ENCODE results near the gene LCE1E. TPM values are rescaled to one million over a fixed set of nuclear protein-coding genes. Genes with fewer than 3 reads are reported as not detected.

Gene LCE1E, protein sequence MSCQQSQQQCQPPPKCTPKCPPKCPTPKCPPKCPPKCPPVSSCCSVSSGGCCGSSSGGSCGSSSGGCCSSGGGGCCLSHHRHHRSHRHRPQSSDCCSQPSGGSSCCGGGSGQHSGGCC
- total RNA-seq (2021; ENCODE audit: unreplicated experiment) (not detected), Bru-seq, nascent RNA (not detected), BruChase-seq, experiment 1, labeled RNA remaining after a 6-hour chase (percentile 17 among the genes with signal in this experiment), BruChase-seq, experiment 2, labeled RNA remaining after a 2-hour chase (percentile 21 among the genes with signal in this experiment)
- polyA plus RNA-seq (2012), result 0.09 TPM in 1 of 2 replicates, not detected in the other
- long read RNA-seq, result 0 reads

DNA sequence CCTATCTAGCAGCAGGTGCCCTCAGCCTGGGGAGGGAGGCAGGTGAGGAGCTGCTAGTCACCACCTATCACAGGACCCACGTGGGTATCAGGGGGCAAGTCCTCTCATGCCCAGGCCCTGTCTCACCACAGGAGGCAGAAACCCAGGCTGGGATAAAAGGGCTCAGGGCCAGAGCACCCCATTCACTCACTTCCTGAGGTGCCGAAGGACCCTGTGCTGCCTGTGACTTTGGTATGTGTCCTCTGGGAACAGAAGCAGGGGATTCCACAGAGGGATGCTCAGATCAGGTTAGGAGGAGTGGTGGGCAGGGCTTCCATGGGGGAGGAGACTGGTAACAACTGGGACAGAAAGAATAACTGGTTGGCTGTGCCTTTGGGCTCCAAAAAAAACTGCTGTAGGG lies at the start of gene LCE1E:
LCE1E (plus strand) TSS at position 181 of the 400 bp plus-strand sequence. CDS start 1,043 bp downstream, outside the sequence.
- no peak for TF ChIP-seq EGR1 (IDR thresholded peaks at IDR 0.05; ENCODE audit: low read depth)
- TF ChIP-seq, protein P1, sequence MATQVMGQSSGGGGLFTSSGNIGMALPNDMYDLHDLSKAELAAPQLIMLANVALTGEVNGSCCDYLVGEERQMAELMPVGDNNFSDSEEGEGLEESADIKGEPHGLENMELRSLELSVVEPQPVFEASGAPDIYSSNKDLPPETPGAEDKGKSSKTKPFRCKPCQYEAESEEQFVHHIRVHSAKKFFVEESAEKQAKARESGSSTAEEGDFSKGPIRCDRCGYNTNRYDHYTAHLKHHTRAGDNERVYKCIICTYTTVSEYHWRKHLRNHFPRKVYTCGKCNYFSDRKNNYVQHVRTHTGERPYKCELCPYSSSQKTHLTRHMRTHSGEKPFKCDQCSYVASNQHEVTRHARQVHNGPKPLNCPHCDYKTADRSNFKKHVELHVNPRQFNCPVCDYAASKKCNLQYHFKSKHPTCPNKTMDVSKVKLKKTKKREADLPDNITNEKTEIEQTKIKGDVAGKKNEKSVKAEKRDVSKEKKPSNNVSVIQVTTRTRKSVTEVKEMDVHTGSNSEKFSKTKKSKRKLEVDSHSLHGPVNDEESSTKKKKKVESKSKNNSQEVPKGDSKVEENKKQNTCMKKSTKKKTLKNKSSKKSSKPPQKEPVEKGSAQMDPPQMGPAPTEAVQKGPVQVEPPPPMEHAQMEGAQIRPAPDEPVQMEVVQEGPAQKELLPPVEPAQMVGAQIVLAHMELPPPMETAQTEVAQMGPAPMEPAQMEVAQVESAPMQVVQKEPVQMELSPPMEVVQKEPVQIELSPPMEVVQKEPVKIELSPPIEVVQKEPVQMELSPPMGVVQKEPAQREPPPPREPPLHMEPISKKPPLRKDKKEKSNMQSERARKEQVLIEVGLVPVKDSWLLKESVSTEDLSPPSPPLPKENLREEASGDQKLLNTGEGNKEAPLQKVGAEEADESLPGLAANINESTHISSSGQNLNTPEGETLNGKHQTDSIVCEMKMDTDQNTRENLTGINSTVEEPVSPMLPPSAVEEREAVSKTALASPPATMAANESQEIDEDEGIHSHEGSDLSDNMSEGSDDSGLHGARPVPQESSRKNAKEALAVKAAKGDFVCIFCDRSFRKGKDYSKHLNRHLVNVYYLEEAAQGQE (IDR thresholded peaks at IDR 0.05; ENCODE audit: low read depth), result no peak
- TF ChIP-seq, protein P2, sequence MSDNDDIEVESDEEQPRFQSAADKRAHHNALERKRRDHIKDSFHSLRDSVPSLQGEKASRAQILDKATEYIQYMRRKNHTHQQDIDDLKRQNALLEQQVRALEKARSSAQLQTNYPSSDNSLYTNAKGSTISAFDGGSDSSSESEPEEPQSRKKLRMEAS (IDR thresholded peaks at IDR 0.05), result no peak
- TF ChIP-seq, protein P3, sequence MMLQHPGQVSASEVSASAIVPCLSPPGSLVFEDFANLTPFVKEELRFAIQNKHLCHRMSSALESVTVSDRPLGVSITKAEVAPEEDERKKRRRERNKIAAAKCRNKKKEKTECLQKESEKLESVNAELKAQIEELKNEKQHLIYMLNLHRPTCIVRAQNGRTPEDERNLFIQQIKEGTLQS (IDR thresholded peaks at IDR 0.05), result no peak
- TF ChIP-seq CEBPB (IDR thresholded peaks at IDR 0.05; ENCODE audit: low read depth), result no peak
- no peak for TF ChIP-seq JUND (IDR thresholded peaks at IDR 0.05)
- TF ChIP-seq FOSL1 (IDR thresholded peaks at IDR 0.05; ENCODE audit: low read depth), result no peak
- TF ChIP-seq POLR2AphosphoS5 (IDR thresholded peaks at IDR 0.05; ENCODE audit: low read depth, low read length), result no peak
- no peak for TF ChIP-seq SP1 (IDR thresholded peaks at IDR 0.05; ENCODE audit: low read depth)
- TF ChIP-seq, protein P4, sequence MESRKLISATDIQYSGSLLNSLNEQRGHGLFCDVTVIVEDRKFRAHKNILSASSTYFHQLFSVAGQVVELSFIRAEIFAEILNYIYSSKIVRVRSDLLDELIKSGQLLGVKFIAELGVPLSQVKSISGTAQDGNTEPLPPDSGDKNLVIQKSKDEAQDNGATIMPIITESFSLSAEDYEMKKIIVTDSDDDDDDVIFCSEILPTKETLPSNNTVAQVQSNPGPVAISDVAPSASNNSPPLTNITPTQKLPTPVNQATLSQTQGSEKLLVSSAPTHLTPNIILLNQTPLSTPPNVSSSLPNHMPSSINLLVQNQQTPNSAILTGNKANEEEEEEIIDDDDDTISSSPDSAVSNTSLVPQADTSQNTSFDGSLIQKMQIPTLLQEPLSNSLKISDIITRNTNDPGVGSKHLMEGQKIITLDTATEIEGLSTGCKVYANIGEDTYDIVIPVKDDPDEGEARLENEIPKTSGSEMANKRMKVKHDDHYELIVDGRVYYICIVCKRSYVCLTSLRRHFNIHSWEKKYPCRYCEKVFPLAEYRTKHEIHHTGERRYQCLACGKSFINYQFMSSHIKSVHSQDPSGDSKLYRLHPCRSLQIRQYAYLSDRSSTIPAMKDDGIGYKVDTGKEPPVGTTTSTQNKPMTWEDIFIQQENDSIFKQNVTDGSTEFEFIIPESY (IDR thresholded peaks at IDR 0.05; ENCODE audit: extremely low read depth, insufficient replicate concordance, low read length), result no peak
- no peak for TF ChIP-seq SRF (IDR thresholded peaks at IDR 0.05; ENCODE audit: low read depth)
- no peak for TF ChIP-seq YY1 (IDR thresholded peaks at IDR 0.05; ENCODE audit: extremely low read depth, insufficient replicate concordance, low read depth, low read length)
- TF ChIP-seq TCF7L2 (IDR thresholded peaks at IDR 0.05; ENCODE audit: borderline replicate concordance, extremely low read depth, insufficient read depth, insufficient read length), result no peak
- no peak for TF ChIP-seq ZFX (IDR thresholded peaks at IDR 0.05)
- no peak for TF ChIP-seq ELF1 (IDR thresholded peaks at IDR 0.05; ENCODE audit: borderline replicate concordance, low read depth)
- no peak for TF ChIP-seq SIN3A (IDR thresholded peaks at IDR 0.05; ENCODE audit: low read depth)
- no peak for TF ChIP-seq ZNF274 (IDR thresholded peaks at IDR 0.05; ENCODE audit: low read depth, low read length)
- ChIA-PET RAD21 (ENCODE audit: low non-redundant PET in 1 of 2, low total read pairs in 2 of 2, uncharacterized antibody in 2 of 2, unreplicated experiment in 2 of 2) (no interaction called here), POLR2A (no interaction called here), CTCF (interaction anchor here (2.0 kb wide), 1 partner anchor 9 kb away, joined by 4 read pairs; no protein-coding TSS in a partner anchor)
- Histone ChIP-seq H3K27ac (ENCODE audit: low read depth, low read length) (no peak within 1 kb of the TSS), H3K4me1 (ENCODE audit: control insufficient read depth in 1 of 2, insufficient read depth in 2 of 2, low read length in 2 of 2) (no peaks in the 10 kb centered on the region), H3K27me3 (ENCODE audit: insufficient read depth, low read length) (peaks cover 26% of the 10 kb centered on the region), H3K9me2 (ENCODE audit: insufficient read depth) (no peaks in the 10 kb centered on the region), H3K9me3 (ENCODE audit: control insufficient read depth in 1 of 2, insufficient read depth in 1 of 2, low read depth in 1 of 2, low read length in 2 of 2) (no peaks in the 10 kb centered on the region), H3K4me2 (ENCODE audit: low read length) (no peak within 1 kb of the TSS), H3K79me2 (ENCODE audit: insufficient read depth, low read length) (no peaks in the 10 kb centered on the region), H3K4me3 (replicated peaks in 1 of 2; ENCODE audit: low read depth in 1 of 2, low read length in 2 of 2) (no peak within 1 kb of the TSS), H3K36me3 (ENCODE audit: control insufficient read depth in 1 of 2, insufficient read depth in 2 of 2, low read length in 2 of 2) (no peaks in the 10 kb centered on the region), H2AFZ (ENCODE audit: low read depth, low read length, poor library complexity, severe bottlenecking) (no peak within 1 kb of the TSS), H3K9ac (ENCODE audit: low read length) (no peak within 1 kb of the TSS), H4K20me1 (ENCODE audit: insufficient read depth) (no peaks in the 10 kb centered on the region)
- intact Hi-C loops (cut with micrococcal nuclease), result loop anchor here (1.0 kb wide), 1 partner anchor 13 kb away; no protein-coding TSS in a partner anchor
- no TSS peak for BruUV-seq (replicated peaks)
- ATAC-seq, result peak; percentile 76
- no peak for DNase-seq (ENCODE audit: low read depth, low spot score)

Data from HCT116 (cell line).